PC-3 (cell line): Measurements from ENCODE around the gene PREP. TPM values are rescaled to one million over a fixed set of nuclear protein-coding genes. Genes with fewer than 3 reads are reported as not detected.

Experiments
- ATAC-seq: fragments of 200-7000 bp; cut with Tn5 transposase; 2 replicates; pipeline ENCODE4 v1.9.1; 2020; ENCODE audit warnings: mild to moderate bottlenecking, moderate library complexity
- BruUV-seq: library from RNA; stranded (reverse); fragments of 400-500 nt; replicated peaks from 2 replicates; lab custom pipeline; 2021; lab: Mats Ljungman, UMichigan
- CTCF ChIA-PET: fragments of 300-600 bp; sonication (Branson Sonifier 250); formaldehyde crosslinking; loops from one replicate; lab custom pipeline; 2022; ENCODE audit warnings: antibody characterized with exemption; lab: Charles Lee
- POLR2A ChIA-PET: fragments of 300-600 bp; sonication (Branson Sonifier 250); formaldehyde crosslinking; loops from one replicate; lab custom pipeline; 2022; ENCODE audit warnings: antibody characterized with exemption; ENCODE audit not compliant: unreplicated experiment; lab: Charles Lee
- DNase-seq: peaks from one replicate; pipeline ENCODE4 v3.0.0-alpha.2; 2015
- H2AFZ ChIP-seq: fragments of 300-600 bp; sonication (generic); 2 replicates; pipeline ENCODE4 v1.6.0; 2016; ENCODE audit warnings: antibody characterized with exemption, low read length
- H3F3A ChIP-seq: fragments of 300-600 bp; sonication (generic); one replicate; pipeline ENCODE4 v1.6.0; 2017; ENCODE audit warnings: antibody characterized with exemption, low read length, control low read depth, mild to moderate bottlenecking; ENCODE audit not compliant: unreplicated experiment
- H3K27ac ChIP-seq: fragments of 300-600 bp; sonication (generic); 2 replicates; pipeline ENCODE4 v1.5.1; 2016; ENCODE audit warnings: mild to moderate bottlenecking, low read length
- H3K27me3 ChIP-seq: fragments of 300-600 bp; sonication (generic); 2 replicates; pipeline ENCODE4 v1.6.1; 2016; ENCODE audit warnings: low read length, mixed read lengths
- H3K36me3 ChIP-seq: fragments of 300-600 bp; sonication (generic); 2 replicates; pipeline ENCODE4 v1.6.1; 2016; ENCODE audit warnings: low read depth, mixed run types, low read length, mixed read lengths
- H3K4me1 ChIP-seq: fragments of 300-600 bp; sonication (generic); 2 replicates; pipeline ENCODE4 v1.5.1; 2016; ENCODE audit warnings: low read length; ENCODE audit not compliant: insufficient read depth
- H3K4me2 ChIP-seq: fragments of 300-600 bp; sonication (generic); 2 replicates; pipeline ENCODE4 v1.6.0; 2016; ENCODE audit warnings: low read length
- H3K4me3 ChIP-seq: fragments of 300-600 bp; sonication (generic); 2 replicates; pipeline ENCODE4 v1.5.1; 2016; ENCODE audit warnings: mild to moderate bottlenecking, low read length, mixed read lengths
- H3K79me2 ChIP-seq: fragments of 300-600 bp; sonication (generic); 2 replicates; pipeline ENCODE4 v1.6.1; 2017; ENCODE audit warnings: low read length, mixed read lengths
- H3K9ac ChIP-seq: fragments of 300-600 bp; sonication (generic); 2 replicates; pipeline ENCODE4 v1.6.0; 2016; ENCODE audit warnings: mild to moderate bottlenecking, low read length
- H3K9me2 ChIP-seq: fragments of 300-600 bp; sonication (generic); replicated peaks from 2 replicates; pipeline ENCODE4 v1.6.1; 2016; ENCODE audit warnings: mixed run types, low read length, mixed read lengths
- H3K9me3 ChIP-seq: fragments of 300-600 bp; sonication (generic); 2 replicates; pipeline ENCODE4 v1.6.1; 2016; ENCODE audit warnings: low read length, mixed read lengths
- H4K20me1 ChIP-seq: fragments of 300-600 bp; sonication (generic); 2 replicates; pipeline ENCODE4 v1.6.1; 2016; ENCODE audit warnings: low read length, mixed read lengths
- EZH2 ChIP-seq: fragments of 300-600 bp; sonication (generic); IDR thresholded peaks from one replicate; pipeline ENCODE4 v1.6.1; 2017; ENCODE audit warnings: antibody characterized with exemption, mild to moderate bottlenecking, low read length; ENCODE audit not compliant: unreplicated experiment
- EZH2phosphoT487 ChIP-seq: fragments of 300-600 bp; sonication (generic); IDR thresholded peaks from 2 replicates; pipeline ENCODE4 v1.6.1; 2018; ENCODE audit warnings: mild to moderate bottlenecking, antibody characterized with exemption, low read length, borderline replicate concordance
- intact Hi-C: fragments of 100-400 bp; cut with micrococcal nuclease; formaldehyde crosslinking; loops from 2 replicates; pipeline ENCODE4 v1.9.0; 2023
- total RNA-seq: library from RNA; depleted of rRNA; stranded (reverse); fragments of >200 nt; gene quantifications from 2 replicates; pipeline ENCODE4 v1.2.3, GENCODE V29; 2014
- TF ChIP-seq, protein P1 (sequence below): fragments of 300-600 bp; sonication (generic); conservative IDR thresholded peaks from 2 replicates; pipeline ENCODE4 v1.5.1; 2017; ENCODE audit warnings: antibody characterized with exemption, low read depth, mild to moderate bottlenecking, low read length

Gene PREP
- total RNA-seq, 1 experiment from 2014 or later: 16.9 TPM

DNA sequence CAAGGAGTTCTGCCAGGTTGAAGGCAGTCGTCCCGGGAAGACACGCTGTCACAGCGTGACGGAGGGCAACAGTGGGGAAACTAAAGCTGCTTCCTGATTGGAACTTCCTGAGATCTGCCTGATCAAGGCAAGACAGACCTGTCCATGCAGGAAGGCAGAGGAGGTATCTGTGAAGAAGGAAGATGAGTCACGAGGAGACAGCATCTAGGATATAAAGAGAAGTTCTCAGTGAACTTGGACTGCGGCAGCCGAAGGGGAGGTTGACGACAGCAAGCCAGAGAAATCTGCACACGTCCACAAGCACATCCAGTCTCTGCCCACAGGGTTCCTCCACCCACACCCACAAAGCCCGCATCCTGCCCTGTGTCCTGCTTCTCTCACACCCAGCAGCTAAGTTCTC is 38.6 kb downstream of the PREP start:
- no TSS peak for BruUV-seq

GRCh38 chr6:105363100-105363754 is 39.7 kb downstream of the PREP start:
- H3K27me3 ChIP-seq: no peaks in the 10 kb centered on the region
- TF ChIP-seq, protein P1, sequence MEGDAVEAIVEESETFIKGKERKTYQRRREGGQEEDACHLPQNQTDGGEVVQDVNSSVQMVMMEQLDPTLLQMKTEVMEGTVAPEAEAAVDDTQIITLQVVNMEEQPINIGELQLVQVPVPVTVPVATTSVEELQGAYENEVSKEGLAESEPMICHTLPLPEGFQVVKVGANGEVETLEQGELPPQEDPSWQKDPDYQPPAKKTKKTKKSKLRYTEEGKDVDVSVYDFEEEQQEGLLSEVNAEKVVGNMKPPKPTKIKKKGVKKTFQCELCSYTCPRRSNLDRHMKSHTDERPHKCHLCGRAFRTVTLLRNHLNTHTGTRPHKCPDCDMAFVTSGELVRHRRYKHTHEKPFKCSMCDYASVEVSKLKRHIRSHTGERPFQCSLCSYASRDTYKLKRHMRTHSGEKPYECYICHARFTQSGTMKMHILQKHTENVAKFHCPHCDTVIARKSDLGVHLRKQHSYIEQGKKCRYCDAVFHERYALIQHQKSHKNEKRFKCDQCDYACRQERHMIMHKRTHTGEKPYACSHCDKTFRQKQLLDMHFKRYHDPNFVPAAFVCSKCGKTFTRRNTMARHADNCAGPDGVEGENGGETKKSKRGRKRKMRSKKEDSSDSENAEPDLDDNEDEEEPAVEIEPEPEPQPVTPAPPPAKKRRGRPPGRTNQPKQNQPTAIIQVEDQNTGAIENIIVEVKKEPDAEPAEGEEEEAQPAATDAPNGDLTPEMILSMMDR: peak; percentile 62
- TF ChIP-seq EZH2phosphoT487: no peak
- peaks cover 11% of the 10 kb centered on the region for H3K36me3 ChIP-seq
- H3K27ac ChIP-seq: no peak overlapping the region
- DNase-seq: peak; percentile 52
- no TSS peak for BruUV-seq
- H3K4me3 ChIP-seq: no peak overlapping the region
- no peaks in the 10 kb centered on the region for H3K9me2 ChIP-seq
- no peak for ATAC-seq
- no peak overlapping the region for H2AFZ ChIP-seq
- H3K4me2 ChIP-seq: no peak overlapping the region
- ChIA-PET POLR2A (no interaction called here), CTCF (interaction anchor here (0.5 to 1.9 kb wide), 8 partner anchors 10 to 185 kb away, joined by 3 to 13 read pairs (median 6); partner anchors contain the start of gene PREP)
- H3F3A ChIP-seq: no peaks in the 10 kb centered on the region
- H4K20me1 ChIP-seq: no peaks in the 10 kb centered on the region
- intact Hi-C loops: loop anchor here (1.0 to 5.0 kb wide), 5 partner anchors 40 to 276 kb away; partner anchors contain the start of gene PREP
- H3K79me2 ChIP-seq: no peaks in the 10 kb centered on the region
- no peaks in the 10 kb centered on the region for H3K9me3 ChIP-seq
- H3K9ac ChIP-seq: no peak overlapping the region
- peaks cover 17% of the 10 kb centered on the region for H3K4me1 ChIP-seq

More for the DNA sequence above, 38.6 kb downstream of the PREP start:
- ChIA-PET POLR2A (no interaction called here), CTCF (interaction anchor here (1.2 to 1.9 kb wide), 3 partner anchors 9 to 47 kb away, joined by 3 to 13 read pairs (median 6); no protein-coding TSS in a partner anchor)
- Histone ChIP-seq H3K9me2 (no peaks in the 10 kb centered on the region), H3K9ac (no peak overlapping the region), H3K27me3 (no peaks in the 10 kb centered on the region), H3K79me2 (no peaks in the 10 kb centered on the region), H4K20me1 (no peaks in the 10 kb centered on the region), H3K4me2 (no peak overlapping the region), H3F3A (no peaks in the 10 kb centered on the region), H2AFZ (no peak overlapping the region), H3K4me3 (no peak overlapping the region), H3K27ac (no peak overlapping the region), H3K9me3 (no peaks in the 10 kb centered on the region), H3K4me1 (peaks cover 15% of the 10 kb centered on the region), H3K36me3 (peaks cover 15% of the 10 kb centered on the region)
- DNase-seq (no peak), ATAC-seq (no peak)
- intact Hi-C loops: loop anchor here (5.0 kb wide), 2 partner anchors 58 to 187 kb away; no protein-coding TSS in a partner anchor
- TF ChIP-seq EZH2phosphoT487: no peak
- no peak for TF ChIP-seq EZH2
- TF ChIP-seq, protein P1: no peak
